GM21526 (cell line): ENCODE measurements around the gene KIAA0232.
"Not testable (repeated sequence)": the region's sequence is repeated elsewhere in the genome, so short reads cannot be mapped to it uniquely, and the experiment has no call there.

Source experiments
- ATAC-seq: cut with Tn5 transposase; IDR thresholded peaks from one replicate; pipeline ENCODE4 v1.9.1; 2021; ENCODE audit warnings: moderate library complexity; ENCODE audit not compliant: unreplicated experiment, low FRiP score

Gene KIAA0232

GRCh38 chr4:6894086-6894478 is 111.6 kb downstream of the KIAA0232 start:
- no peak for ATAC-seq

DNA sequence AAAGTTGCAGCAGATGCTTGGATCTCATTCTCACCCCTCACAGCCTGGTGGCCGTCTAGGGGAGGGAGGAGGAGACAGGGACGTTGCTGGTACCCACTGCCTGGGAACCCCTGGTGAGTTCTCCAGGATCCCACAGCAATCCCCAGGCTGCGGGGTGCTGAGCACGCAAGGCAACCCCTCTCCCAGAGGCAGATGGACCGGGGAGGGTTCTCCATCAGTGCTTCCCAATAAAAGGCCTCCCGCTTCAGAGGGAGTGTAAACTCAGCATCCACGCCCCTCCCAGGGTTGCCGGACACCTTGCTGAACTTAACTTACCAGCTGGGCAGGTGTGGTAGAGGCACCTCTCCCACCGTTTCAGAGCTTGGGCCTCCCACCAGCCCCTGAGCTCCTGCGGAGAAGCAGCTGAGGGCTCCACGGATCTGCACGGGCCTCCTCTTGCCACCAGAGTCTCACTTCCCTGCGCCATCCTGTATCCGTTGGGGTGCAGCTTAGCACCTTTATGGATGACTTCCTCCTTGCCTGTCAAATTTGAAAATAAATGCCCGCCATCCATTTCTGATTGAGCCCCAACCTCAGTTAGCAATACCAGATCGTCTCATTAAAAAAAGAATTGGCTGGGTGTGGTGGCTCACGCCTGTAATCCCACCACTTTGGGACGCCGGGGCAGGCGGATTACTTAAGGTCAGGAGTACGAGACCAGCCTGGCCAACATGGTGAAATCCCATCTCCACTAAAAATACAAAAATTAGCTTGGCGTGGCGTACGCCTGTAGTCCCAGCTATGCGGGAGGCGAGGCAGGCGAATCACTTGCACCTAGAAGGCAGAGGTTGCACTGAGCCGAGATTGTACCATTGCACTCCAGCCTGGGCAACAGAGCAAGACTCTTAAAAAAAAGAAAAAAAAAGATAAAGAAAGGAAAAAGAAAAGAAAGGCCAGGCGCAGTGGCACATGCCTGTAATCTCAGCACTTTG is 112.3 kb downstream of the KIAA0232 start:
- no peak for ATAC-seq

- ATAC-seq: no peak
These were observed 113.5 kb downstream of the KIAA0232 start for GRCh38 chr4:6896035-6896434.

- ATAC-seq: no peak
These were observed 116.2 kb downstream of the KIAA0232 start for GRCh38 chr4:6898763-6899162.

DNA sequence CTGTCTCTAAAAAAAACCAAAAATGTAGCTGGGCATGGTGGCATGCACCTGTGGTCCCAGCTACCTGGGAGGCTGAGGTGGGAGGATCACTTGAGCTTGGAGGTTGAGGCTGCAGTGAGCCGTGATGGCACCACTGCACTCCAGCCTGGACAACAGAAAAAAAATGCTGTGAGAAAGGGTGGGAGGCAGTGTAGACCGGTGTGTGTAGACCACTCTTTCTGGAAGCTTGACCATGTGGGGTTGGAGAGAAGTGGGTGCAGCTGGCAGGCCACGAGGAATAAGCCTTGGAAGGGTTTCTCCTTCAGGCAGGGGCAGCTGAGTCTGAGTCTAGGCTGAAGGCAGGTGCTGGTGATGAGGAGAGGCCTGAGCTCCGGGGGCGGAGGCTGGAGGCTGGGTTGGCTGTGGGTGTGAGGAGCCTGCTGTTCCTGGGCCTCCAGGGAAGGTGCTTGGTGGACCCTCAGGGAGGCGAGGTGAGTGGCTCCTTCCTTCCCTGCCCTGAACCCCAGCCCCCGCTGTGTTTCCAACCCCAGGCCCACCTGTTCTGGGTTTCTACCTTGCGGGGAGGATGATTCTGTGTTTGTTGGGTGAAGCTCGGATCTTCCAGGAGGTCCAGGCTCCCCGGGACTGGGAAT is 117.8 kb downstream of the KIAA0232 start:
- ATAC-seq: no peak

DNA sequence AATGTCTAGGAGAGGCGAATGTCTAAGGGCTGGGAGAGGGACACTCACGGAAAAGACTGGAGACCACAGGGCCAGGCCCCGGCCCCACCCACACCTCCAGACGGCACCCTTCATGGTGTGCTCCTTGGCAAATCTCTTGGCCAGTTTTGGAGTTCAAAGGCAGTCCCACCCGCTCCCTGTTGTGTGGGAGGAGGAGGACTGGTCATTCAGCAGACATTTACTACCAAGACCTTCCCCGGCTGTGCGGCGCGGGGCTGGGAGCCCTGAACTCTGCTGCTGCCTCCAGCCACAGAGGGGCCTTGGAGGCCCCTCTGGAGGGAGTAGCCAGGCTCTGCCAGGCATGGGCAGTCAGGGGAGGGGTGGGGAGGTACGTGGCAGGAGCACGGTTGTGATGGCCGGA is 118.4 kb downstream of the KIAA0232 start:
- ATAC-seq: no peak

GRCh38 chr4:6901669-6902317 is 119.3 kb downstream of the KIAA0232 start:
- ATAC-seq: no peak

DNA sequence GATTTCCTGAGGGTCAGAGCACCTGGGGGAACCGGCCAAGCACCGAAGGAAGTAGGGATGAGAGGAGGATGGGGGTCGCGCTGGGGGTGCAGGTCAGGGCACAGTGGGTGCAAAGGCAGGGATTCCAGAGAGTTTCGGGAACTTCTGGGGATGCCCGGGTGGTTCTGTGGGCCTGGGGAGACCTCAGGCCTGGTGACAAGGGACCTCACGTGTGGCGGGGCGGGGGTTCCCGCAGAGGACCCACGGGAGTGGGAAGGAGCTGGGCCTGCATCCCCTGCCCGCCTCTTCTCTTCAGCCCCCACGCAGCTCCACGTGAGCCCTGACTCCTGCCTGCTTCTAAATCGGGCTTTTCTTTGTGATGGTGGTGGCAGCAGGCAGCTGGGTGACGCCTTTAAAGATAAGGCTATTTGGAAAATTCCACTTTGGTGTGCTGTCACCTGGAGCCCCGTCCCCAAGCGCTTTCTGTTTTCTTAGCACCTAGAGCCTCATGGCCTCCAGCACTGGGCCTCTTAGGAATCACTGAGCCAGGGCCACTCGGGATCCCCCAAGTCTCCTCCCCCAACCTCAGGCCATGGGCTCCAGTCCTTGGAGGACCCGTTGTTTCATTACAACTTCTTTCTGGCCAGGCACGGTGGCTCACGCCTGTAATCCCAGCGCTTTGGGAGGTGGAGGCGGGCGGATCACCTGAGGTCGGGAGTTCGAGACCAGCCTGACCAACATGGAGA is 120.0 kb downstream of the KIAA0232 start:
- no peak for ATAC-seq

DNA sequence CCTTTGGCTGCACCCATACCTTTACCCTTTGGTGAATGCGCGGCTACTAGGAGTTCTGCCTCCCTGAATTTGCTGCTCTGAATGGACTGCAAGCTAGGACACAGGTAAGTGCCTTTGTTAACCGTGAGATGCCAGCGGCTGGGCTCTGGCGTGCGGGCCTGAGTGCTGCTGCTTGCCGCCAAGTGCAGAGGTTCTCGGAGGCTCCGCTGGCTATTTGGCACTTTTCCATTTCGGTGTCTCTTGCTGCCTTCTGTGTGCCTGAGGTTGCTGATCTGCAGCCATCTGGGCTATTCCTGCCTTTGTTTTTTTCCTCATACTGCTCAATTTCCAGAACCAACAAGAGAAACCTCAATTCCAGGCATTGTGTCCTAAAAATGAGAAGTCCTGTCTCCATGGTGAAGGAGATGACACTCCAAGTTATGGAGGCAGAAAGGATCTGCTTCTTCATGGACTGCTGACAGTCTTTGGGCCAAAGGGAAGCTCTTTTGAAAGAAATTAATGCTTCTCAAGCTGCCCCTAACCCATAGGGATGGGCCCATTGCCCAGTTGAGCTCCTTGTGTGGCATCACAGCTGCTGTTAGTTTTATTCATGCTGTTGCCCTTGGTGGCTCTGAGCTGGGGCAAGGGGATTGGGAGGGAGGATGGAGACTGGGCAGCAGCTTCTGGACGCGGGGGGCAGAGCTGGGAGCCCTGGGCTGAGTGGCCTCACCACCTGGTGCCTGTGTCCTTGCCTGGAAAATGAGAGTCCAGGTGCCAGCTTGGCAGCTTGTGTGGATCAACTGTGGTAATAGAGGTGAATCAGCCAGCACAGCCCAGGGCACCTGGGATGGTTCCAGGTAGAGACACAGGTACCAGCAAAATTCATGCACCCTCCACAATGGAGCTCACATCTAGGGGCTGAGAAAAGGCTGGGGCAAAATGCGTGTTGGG is 123.3 kb downstream of the KIAA0232 start:
- ATAC-seq: no peak

DNA sequence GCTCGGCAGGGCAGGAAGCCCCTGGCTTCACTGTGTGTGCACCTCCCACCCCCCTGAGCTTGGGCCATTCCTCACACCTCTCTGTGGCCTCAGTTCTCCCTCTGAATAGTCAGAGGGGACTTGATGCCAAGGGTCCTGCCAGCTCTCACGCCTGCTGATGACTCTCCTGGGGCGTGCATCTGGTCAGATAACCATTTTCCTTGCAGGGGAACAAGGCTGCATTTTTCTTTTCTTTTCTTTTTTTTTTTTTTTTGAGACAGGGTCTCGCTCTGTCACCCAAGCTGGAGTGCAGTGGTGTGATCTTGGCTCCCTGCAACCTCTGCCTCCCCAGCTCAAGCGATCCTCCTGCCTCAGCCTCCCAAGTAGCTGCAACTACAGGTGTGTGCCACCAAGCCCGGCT is 124.0 kb downstream of the KIAA0232 start:
- ATAC-seq: not testable (repeated sequence)

- no peak for ATAC-seq
These were observed 125.2 kb downstream of the KIAA0232 start for GRCh38 chr4:6907658-6908191.

- no peak for ATAC-seq
These were observed 126.0 kb downstream of the KIAA0232 start for GRCh38 chr4:6908432-6909112.

GRCh38 chr4:6909113-6909969 is 126.8 kb downstream of the KIAA0232 start, which contains the start of gene TBC1D14:
TSS of gene TBC1D14 (plus strand) at chr4:6909826. CDS start at chr4:6923390, 13,564 bp downstream.
- peak; percentile 83 for ATAC-seq

GRCh38 chr4:6909970-6910339 is 127.4 kb downstream of the KIAA0232 start:
- ATAC-seq: peak; percentile 32

DNA sequence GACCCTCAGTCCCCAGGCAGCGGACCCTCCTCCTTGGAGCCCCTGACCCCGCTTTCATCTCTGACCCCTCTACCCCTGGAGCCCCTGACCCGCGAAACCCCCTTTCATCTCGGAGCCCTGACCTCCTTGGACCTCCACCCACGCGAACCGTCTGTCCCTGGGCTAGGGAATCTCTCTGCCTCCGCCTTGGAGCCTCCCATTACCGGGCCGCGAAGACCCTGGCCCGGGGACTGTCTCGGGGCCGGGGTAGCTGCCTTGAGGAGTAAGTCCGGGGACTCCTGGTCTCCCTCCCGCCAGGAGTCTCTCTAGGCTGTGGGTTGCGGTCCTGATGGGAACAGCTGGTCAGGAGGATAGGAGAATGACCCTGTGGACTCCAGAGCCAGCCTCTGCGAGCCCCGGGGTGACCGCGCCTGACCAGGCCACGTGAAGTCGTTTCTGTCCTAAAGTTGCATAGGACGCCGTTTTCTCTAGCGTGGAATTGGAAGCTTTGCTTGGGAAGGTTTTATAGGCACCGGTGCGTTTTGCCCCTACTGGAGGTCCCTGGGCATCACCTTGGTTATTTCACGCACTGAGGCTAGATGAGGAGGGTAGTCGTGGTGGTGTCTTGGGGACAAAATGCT is 127.9 kb downstream of the KIAA0232 start:
- no peak for ATAC-seq

- no peak for ATAC-seq
These were observed 128.7 kb downstream of the KIAA0232 start for GRCh38 chr4:6910960-6911874.
